ENCODE data around the gene RALGAPA2. TPM values are rescaled to one million over a fixed set of nuclear protein-coding genes. Genes with fewer than 3 reads are reported as not detected.

The RALGAPA2 gene
- total and polyA plus RNA-seq, 2 donors from 2014 or later = 5.9 to 66.7 TPM

DNA sequence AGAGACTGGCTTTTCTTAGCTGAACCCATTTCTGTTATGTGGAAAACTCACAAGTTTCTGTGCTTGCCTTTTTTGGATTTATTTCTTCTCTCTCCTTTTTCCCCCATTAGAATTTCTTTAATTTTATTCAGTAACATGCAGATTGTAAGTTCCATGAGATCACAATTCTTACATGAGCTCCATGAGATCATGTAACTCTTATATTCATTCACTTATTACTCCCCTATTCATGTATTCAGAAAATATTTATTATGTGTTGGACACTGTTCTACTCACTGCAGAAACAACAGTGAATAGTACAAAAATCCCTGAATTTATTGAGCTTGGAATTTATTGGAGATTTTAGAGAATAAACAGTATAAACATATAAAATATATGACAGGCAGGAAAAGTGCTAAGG, 238.8 kb downstream of the RALGAPA2 start:
- intact Hi-C loops (cut with DNase I) = no loop called here
- H3K4me1 ChIP-seq (ENCODE audit: control insufficient read depth in 2 of 3, insufficient read depth in 2 of 3, low read depth in 1 of 3, low read length in 3 of 3) = no peaks in the 10 kb centered on the region
- TF ChIP-seq, protein P1, sequence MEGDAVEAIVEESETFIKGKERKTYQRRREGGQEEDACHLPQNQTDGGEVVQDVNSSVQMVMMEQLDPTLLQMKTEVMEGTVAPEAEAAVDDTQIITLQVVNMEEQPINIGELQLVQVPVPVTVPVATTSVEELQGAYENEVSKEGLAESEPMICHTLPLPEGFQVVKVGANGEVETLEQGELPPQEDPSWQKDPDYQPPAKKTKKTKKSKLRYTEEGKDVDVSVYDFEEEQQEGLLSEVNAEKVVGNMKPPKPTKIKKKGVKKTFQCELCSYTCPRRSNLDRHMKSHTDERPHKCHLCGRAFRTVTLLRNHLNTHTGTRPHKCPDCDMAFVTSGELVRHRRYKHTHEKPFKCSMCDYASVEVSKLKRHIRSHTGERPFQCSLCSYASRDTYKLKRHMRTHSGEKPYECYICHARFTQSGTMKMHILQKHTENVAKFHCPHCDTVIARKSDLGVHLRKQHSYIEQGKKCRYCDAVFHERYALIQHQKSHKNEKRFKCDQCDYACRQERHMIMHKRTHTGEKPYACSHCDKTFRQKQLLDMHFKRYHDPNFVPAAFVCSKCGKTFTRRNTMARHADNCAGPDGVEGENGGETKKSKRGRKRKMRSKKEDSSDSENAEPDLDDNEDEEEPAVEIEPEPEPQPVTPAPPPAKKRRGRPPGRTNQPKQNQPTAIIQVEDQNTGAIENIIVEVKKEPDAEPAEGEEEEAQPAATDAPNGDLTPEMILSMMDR (IDR thresholded peaks at IDR 0.05; ENCODE audit: borderline replicate concordance, extremely low read depth, insufficient read depth) = no peak
- no peaks in the 10 kb centered on the region for H3K9me3 ChIP-seq (ENCODE audit: control insufficient read depth in 2 of 3, insufficient read depth in 1 of 3, low read length in 3 of 3)
- H3K27ac ChIP-seq (ENCODE audit: low read depth in 2 of 2, low read length in 2 of 2) = no peak overlapping the region
- H3K27me3 ChIP-seq (ENCODE audit: control insufficient read depth, insufficient read depth, low read length) = no peaks in the 10 kb centered on the region
- H3K9ac ChIP-seq (ENCODE audit: low read length in 3 of 3) = no peak overlapping the region
- FAIRE-seq = no peak
- H3K4me3 ChIP-seq (ENCODE audit: low read length in 3 of 3) = no peak overlapping the region
- no peak for DNase-seq
- H3K36me3 ChIP-seq (ENCODE audit: control insufficient read depth in 2 of 3, insufficient read depth in 3 of 3, low read length in 3 of 3) = no peaks in the 10 kb centered on the region

DNA sequence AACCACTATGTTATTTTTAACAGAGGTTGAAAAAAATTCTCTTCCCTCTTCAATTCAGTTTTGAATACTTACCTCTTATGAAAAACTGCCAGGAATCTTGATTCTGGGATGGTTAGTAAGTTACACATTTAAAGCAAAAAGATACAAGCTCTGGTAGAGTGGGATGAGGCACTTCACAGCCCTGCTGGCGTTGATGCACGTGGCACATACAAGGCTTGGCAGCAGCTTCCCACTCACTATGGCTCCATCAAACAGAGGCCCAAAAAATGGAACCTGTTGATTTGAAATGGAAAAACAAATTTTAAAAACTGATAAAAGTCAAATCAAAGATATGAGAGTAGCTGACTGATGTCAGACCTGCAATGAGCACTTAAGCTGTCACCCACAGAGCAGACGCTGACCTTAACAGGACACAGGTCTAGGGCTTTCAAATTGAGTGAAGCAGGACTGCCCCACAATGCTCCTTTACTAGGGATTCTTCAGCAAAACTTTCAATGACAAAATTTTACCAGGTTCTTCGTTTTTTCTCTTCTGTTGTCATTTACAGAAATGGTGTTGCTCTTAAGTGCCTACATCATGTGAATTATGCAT, 239.7 kb downstream of the RALGAPA2 start:
- Histone ChIP-seq H3K4me1 (ENCODE audit: control insufficient read depth in 2 of 3, insufficient read depth in 2 of 3, low read depth in 1 of 3, low read length in 3 of 3) (no peaks in the 10 kb centered on the region), H3K4me3 (ENCODE audit: low read length in 3 of 3) (no peak overlapping the region), H3K27ac (ENCODE audit: low read depth in 2 of 2, low read length in 2 of 2) (no peak overlapping the region), H3K36me3 (ENCODE audit: control insufficient read depth in 2 of 3, insufficient read depth in 3 of 3, low read length in 3 of 3) (peaks cover 0 to 2% (median 0%) of the 10 kb centered on the region in 3 donors), H3K27me3 (ENCODE audit: control insufficient read depth, insufficient read depth, low read length) (no peaks in the 10 kb centered on the region), H3K9me3 (ENCODE audit: control insufficient read depth in 2 of 3, insufficient read depth in 1 of 3, low read length in 3 of 3) (no peaks in the 10 kb centered on the region), H3K9ac (ENCODE audit: low read length in 3 of 3) (no peak overlapping the region)
- TF ChIP-seq, protein P1 (IDR thresholded peaks at IDR 0.05; ENCODE audit: borderline replicate concordance, extremely low read depth, insufficient read depth) = no peak
- DNase-seq (no peak), FAIRE-seq (no peak)
- intact Hi-C loops (cut with DNase I) = no loop called here

DNA sequence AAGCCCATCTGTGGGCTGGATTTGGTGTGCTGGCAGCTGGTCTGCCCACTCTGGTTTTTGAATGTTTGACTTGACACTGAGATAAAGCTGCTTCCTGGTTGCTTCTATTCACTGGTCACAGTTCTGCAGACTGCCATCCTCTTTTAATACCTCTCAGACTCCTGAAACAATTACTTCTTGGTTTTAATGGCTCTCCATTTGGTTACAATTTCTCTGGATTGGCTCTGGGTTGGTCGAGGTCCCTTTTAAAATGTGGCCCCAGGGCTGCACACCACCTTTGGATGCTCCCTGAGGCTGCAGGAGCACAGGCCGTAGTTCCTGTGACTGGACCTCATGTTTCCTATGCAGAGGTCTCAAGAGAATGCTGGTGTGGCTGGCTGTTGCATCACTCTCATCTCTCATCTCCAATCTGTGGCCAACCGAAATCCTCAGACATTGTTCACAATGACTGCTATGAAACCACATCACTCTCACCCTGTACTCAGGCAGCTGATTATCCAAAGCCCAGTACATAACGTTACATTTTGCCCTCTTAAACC, 246.0 kb downstream of the RALGAPA2 start:
- FAIRE-seq = no peak
- intact Hi-C loops (cut with DNase I) = no loop called here

More for the DNA sequence above, 246.0 kb downstream of the RALGAPA2 start:
- peaks cover 0 to 2% (median 0%) of the 10 kb centered on the region in 3 donors for H3K36me3 ChIP-seq (ENCODE audit: control insufficient read depth in 2 of 3, insufficient read depth in 3 of 3, low read length in 3 of 3)
- DNase-seq = no peak
- no peaks in the 10 kb centered on the region for H3K27me3 ChIP-seq (ENCODE audit: control insufficient read depth, insufficient read depth, low read length)
- H3K4me1 ChIP-seq (ENCODE audit: control insufficient read depth in 2 of 3, insufficient read depth in 2 of 3, low read depth in 1 of 3, low read length in 3 of 3) = no peaks in the 10 kb centered on the region
- no peak overlapping the region for H3K4me3 ChIP-seq (ENCODE audit: low read length in 3 of 3)
- H3K27ac ChIP-seq (ENCODE audit: low read depth in 2 of 2, low read length in 2 of 2) = no peak overlapping the region
- no peak overlapping the region for H3K9ac ChIP-seq (ENCODE audit: low read length in 3 of 3)
- H3K9me3 ChIP-seq (ENCODE audit: control insufficient read depth in 2 of 3, insufficient read depth in 1 of 3, low read length in 3 of 3) = no peaks in the 10 kb centered on the region
- TF ChIP-seq, protein P1 (IDR thresholded peaks at IDR 0.05; ENCODE audit: borderline replicate concordance, extremely low read depth, insufficient read depth) = no peak

All from kidney (tissue), 14 donors.